ENCODE measurements around the gene PRRC1. TPM values are rescaled to one million over a fixed set of nuclear protein-coding genes. Genes with fewer than 3 reads are reported as not detected.

PRRC1 gene
- total RNA-seq, 2 donors from 2014 or later, result 30.4 to 42.5 TPM

Other genes starting within 250 kb of the PRRC1 start
- under 1 TPM in 1 of 2 donors, not detected in 1; 0.07 TPM for gene MEGF10, start 226.8 kb upstream of the PRRC1 start, total RNA-seq
- not detected for gene CTXN3, start 131.4 kb downstream of the PRRC1 start, total RNA-seq
- gene CCDC192, start 185.8 kb downstream of the PRRC1 start, total RNA-seq, result not detected